ENCODE results near the gene RIMBP2.

DNA sequence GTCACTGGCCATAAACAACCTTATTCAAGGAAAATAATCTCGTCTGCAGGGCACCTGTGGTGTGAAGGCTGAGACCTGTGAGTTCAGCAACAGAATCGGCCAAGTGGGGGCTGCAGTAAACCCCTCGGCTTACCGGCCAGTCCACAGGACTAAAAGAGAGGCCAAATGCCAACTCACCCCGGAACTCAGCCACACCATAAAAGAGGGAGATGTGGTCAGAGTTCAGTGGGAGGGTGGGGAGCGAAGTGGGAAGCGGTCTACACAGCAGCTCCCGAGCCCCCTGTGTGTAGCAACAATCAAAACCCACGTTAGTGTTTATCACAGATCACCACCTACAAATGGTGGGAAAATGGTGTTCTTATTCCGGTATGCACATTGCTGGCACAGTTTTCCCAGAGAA, 225.4 kb downstream of the RIMBP2 start:
- TF ChIP-seq, protein P1, sequence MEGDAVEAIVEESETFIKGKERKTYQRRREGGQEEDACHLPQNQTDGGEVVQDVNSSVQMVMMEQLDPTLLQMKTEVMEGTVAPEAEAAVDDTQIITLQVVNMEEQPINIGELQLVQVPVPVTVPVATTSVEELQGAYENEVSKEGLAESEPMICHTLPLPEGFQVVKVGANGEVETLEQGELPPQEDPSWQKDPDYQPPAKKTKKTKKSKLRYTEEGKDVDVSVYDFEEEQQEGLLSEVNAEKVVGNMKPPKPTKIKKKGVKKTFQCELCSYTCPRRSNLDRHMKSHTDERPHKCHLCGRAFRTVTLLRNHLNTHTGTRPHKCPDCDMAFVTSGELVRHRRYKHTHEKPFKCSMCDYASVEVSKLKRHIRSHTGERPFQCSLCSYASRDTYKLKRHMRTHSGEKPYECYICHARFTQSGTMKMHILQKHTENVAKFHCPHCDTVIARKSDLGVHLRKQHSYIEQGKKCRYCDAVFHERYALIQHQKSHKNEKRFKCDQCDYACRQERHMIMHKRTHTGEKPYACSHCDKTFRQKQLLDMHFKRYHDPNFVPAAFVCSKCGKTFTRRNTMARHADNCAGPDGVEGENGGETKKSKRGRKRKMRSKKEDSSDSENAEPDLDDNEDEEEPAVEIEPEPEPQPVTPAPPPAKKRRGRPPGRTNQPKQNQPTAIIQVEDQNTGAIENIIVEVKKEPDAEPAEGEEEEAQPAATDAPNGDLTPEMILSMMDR (IDR thresholded peaks at IDR 0.05), result no peak
- TF ChIP-seq POLR2A (IDR thresholded peaks at IDR 0.05), result no peak

Data from uterus (tissue), 2 donors.